IMR-90 (cell line): Measurements from ENCODE around the gene SSX4B. TPM values are rescaled to one million over a fixed set of nuclear protein-coding genes. Genes with fewer than 3 reads are reported as not detected.

Experiments used
- ATAC-seq: fragments of 200-7000 bp; cut with Tn5 transposase; 2 replicates; pipeline ENCODE4 v1.9.1; 2020; ENCODE audit warnings: low read depth, mild to moderate bottlenecking, moderate library complexity
- BruUV-seq: library from RNA; stranded (reverse); fragments of 400-500 nt; replicated peaks from 2 replicates; lab custom pipeline; 2021; lab: Mats Ljungman, UMichigan
- CTCF ChIA-PET: fragments of 300-600 bp; formaldehyde crosslinking; extraction: SDS; loops from one replicate; lab custom pipeline; 2021; ENCODE audit warnings: antibody characterized with exemption; lab: Yijun Ruan, JAX
- POLR2A ChIA-PET: fragments of 300-600 bp; sonication (Branson Sonifier 250); formaldehyde crosslinking; loops from one replicate; lab custom pipeline; 2022; ENCODE audit warnings: antibody characterized with exemption; ENCODE audit not compliant: unreplicated experiment; lab: Charles Lee
- DNase-seq: peaks from one replicate; pipeline ENCODE4 v3.0.0; 2013
- H2AFZ ChIP-seq: replicated peaks from 2 replicates; pipeline ENCODE3; 2013; ENCODE audit warnings: low read length, mild to moderate bottlenecking; ENCODE audit not compliant: poor library complexity
- H2AK5ac ChIP-seq: 2 replicates; pipeline ENCODE4 v1.6.1; 2013; ENCODE audit warnings: low read depth, low read length, inconsistent platforms
- H2AK9ac ChIP-seq: replicated peaks from 2 replicates; pipeline ENCODE3; 2013; ENCODE audit warnings: mild to moderate bottlenecking, low read depth, low read length, moderate library complexity; ENCODE audit not compliant: poor library complexity
- H2BK120ac ChIP-seq: 2 replicates; pipeline ENCODE4 v1.6.1; 2013; ENCODE audit warnings: low read depth, low read length, inconsistent platforms
- H2BK15ac ChIP-seq: 3 replicates; pipeline ENCODE4 v1.6.1; 2013; ENCODE audit warnings: low read depth, low read length, inconsistent platforms
- H2BK20ac ChIP-seq: 2 replicates; pipeline ENCODE4 v1.6.1; 2013; ENCODE audit warnings: low read depth, mild to moderate bottlenecking, inconsistent platforms, low read length, moderate library complexity
- H2BK5ac ChIP-seq: 2 replicates; pipeline ENCODE4 v1.6.1; 2013; ENCODE audit warnings: mild to moderate bottlenecking, low read depth, low read length, inconsistent platforms; ENCODE audit not compliant: poor library complexity, severe bottlenecking
- H3K14ac ChIP-seq: replicated peaks from 2 replicates; pipeline ENCODE4 v1.6.1; 2013; ENCODE audit warnings: low read depth, low read length, inconsistent platforms
- H3K18ac ChIP-seq: 2 replicates; pipeline ENCODE4 v1.6.1; 2013; ENCODE audit warnings: low read depth, low read length, control low read depth
- H3K23ac ChIP-seq: 2 replicates; pipeline ENCODE4 v1.6.1; 2013; ENCODE audit warnings: low read depth, low read length, inconsistent platforms
- H3K27ac ChIP-seq: 2 replicates; pipeline ENCODE4 v1.5.1; 2013; ENCODE audit warnings: mild to moderate bottlenecking, control low read depth, low read length; ENCODE audit not compliant: insufficient read depth
- H3K27me3 ChIP-seq: 2 replicates; pipeline ENCODE4 v1.6.1; 2013; ENCODE audit warnings: low read length; ENCODE audit not compliant: control insufficient read depth, insufficient read depth
- H3K36me3 ChIP-seq: 2 replicates; pipeline ENCODE4 v1.6.1; 2013; ENCODE audit warnings: low read length, mixed read lengths; ENCODE audit not compliant: control insufficient read depth, insufficient read depth
- H3K4ac ChIP-seq: 2 replicates; pipeline ENCODE4 v1.6.1; 2013; ENCODE audit warnings: low read depth, low read length, inconsistent platforms
- H3K4me1 ChIP-seq: 2 replicates; pipeline ENCODE4 v1.6.1; 2013; ENCODE audit warnings: low read length, mixed read lengths; ENCODE audit not compliant: control insufficient read depth, insufficient read depth
- H3K4me2 ChIP-seq: 2 replicates; pipeline ENCODE4 v1.6.1; 2013; ENCODE audit warnings: low read depth, mild to moderate bottlenecking, control low read depth, low read length, moderate library complexity
- H3K4me3 ChIP-seq: 2 replicates; pipeline ENCODE4 v1.5.1; 2013; ENCODE audit warnings: low read depth, mild to moderate bottlenecking, control low read depth, low read length, moderate library complexity; ENCODE audit not compliant: insufficient read depth
- H3K56ac ChIP-seq: 2 replicates; pipeline ENCODE4 v1.6.1; 2013; ENCODE audit warnings: low read length, inconsistent platforms; ENCODE audit not compliant: insufficient read depth; ENCODE audit errors: extremely low read depth
- H3K79me1 ChIP-seq, 2 experiments: 2 replicates each; pipeline ENCODE4 v1.6.1; 2013; ENCODE audit warnings: low read length in 2 of 2, inconsistent platforms in 1 of 2, low read depth in 1 of 2
- H3K9ac ChIP-seq: 2 replicates; pipeline ENCODE4 v1.6.1; 2013; ENCODE audit warnings: low read depth, low read length, control low read depth
- H3K9me1 ChIP-seq: 2 replicates; pipeline ENCODE4 v1.6.1; 2013; ENCODE audit warnings: low read length, inconsistent platforms; ENCODE audit not compliant: insufficient read depth
- H3K9me3 ChIP-seq: 2 replicates; pipeline ENCODE4 v1.6.1; 2013; ENCODE audit warnings: low read length; ENCODE audit not compliant: control insufficient read depth, insufficient read depth
- H4K20me1 ChIP-seq: 2 replicates; pipeline ENCODE4 v1.6.1; 2013; ENCODE audit warnings: low read length, inconsistent platforms; ENCODE audit not compliant: insufficient read depth
- H4K5ac ChIP-seq: 2 replicates; pipeline ENCODE4 v1.6.1; 2013; ENCODE audit warnings: mild to moderate bottlenecking, low read depth, low read length, control low read depth
- H4K8ac ChIP-seq, 2 experiments: 2 replicates each; pipeline ENCODE4 v1.6.1; 2013; ENCODE audit warnings: low read depth in 2 of 2, low read length in 2 of 2, control low read depth in 1 of 2, inconsistent platforms in 1 of 2
- H4K91ac ChIP-seq: 2 replicates; pipeline ENCODE4 v1.6.1; 2013; ENCODE audit warnings: low read depth, low read length, inconsistent platforms; ENCODE audit not compliant: insufficient read depth
- BHLHE40 ChIP-seq: fragments of 150-350 bp; IDR thresholded peaks from 2 replicates; pipeline ENCODE4 v1.6.1; 2016; ENCODE audit warnings: mild to moderate bottlenecking, low read depth, low read length
- CEBPB ChIP-seq: IDR thresholded peaks from 2 replicates; pipeline ENCODE4 v1.6.1; 2012; ENCODE audit warnings: low read depth, low read length, improper control_type of control experiment
- FOS ChIP-seq: fragments of 150-350 bp; IDR thresholded peaks from 2 replicates; pipeline ENCODE4 v1.6.1; 2016; ENCODE audit warnings: low read depth, low read length
- MAFK ChIP-seq: IDR thresholded peaks from 2 replicates; pipeline ENCODE4 v1.6.1; 2012; ENCODE audit warnings: low read depth, low read length, improper control_type of control experiment
- MAZ ChIP-seq: IDR thresholded peaks from 2 replicates; pipeline ENCODE4 v1.6.1; 2012; ENCODE audit warnings: low read depth, mild to moderate bottlenecking, low read length, improper control_type of control experiment, moderate library complexity, borderline replicate concordance
- WGBS, 2 experiments: methylation state at CpG; one replicate each; pipeline versions ENCODE4 v1.1.5 to v1.1.7; 2013; ENCODE audit warnings: missing lambda C conversion rate in 2 of 2; ENCODE audit not compliant: insufficient read length in 1 of 2; ENCODE audit errors: extremely low coverage in 2 of 2; 5-methylcytosine and 5-hydroxymethylcytosine counted together
- dilution Hi-C: fragments of 300-500 bp; cut with HindIII; formaldehyde crosslinking; loops from one replicate; pipeline ENCODE4 v1.14.3; 2018; ENCODE audit warnings: low sequenced_read_pairs; ENCODE audit not compliant: unreplicated experiment
- in situ Hi-C: fragments of 300-500 bp; cut with MboI; formaldehyde crosslinking; loops from 3 replicates; pipeline ENCODE4 v1.14.3; 2019; ENCODE audit warnings: low sequenced_read_pairs, inconsistent platforms, mixed read lengths
- intact Hi-C: fragments of 100-400 bp; cut with micrococcal nuclease; formaldehyde crosslinking; loops from 2 replicates; pipeline ENCODE4 v1.10.0; 2022
- polyA plus RNA-seq, 3 experiments: library from polyadenylated mRNA; depleted of rRNA; stranded (reverse); fragments of >200 nt; gene quantifications; 2 replicates each; pipeline ENCODE4 v1.2.3, GENCODE V29; 2012; ENCODE audit warnings: low replicate concordance in 1 of 3
- total RNA-seq: library from RNA; depleted of rRNA; stranded (reverse); fragments of >200 nt; gene quantifications from 2 replicates; pipeline ENCODE4 v1.2.3, GENCODE V29; 2012
- TF ChIP-seq, protein P1 (sequence below): fragments of 150-350 bp; IDR thresholded peaks from 2 replicates; pipeline ENCODE4 v1.6.1; 2017; ENCODE audit warnings: mild to moderate bottlenecking, antibody characterized with exemption, low read length, low read depth

The SSX4B gene
- total and polyA plus RNA-seq, 2 of the 4 experiments (the other 2 are of a cell fraction) = not detected

DNA sequence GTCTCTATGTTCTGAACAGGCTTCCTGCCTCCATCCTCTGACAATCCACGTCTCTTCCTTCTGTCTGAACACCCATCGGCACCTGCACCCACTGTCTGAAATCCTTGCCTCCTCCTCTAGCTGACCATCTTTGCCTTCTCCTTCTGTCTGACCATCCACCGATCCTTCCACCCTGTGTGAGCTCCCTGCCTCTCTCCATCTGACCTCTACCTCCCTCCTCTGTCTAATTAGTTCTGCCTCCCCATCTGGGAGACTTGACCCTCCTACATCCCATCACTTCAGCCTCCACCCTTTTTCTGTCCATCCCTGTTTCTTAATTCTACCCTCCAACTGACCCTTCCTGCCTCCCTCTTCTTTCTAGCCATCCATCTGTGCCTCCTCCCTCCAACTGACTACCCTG, 48.3 kb upstream of the SSX4B start:
- intact Hi-C loops (no loop called here), dilution Hi-C loops (no loop called here), in situ Hi-C loops (no loop called here)
- no peak overlapping the region for H3K23ac ChIP-seq
- no peak for DNase-seq
- ATAC-seq = no peak
- 75% methylated on average over 3 of the region's 3 CpGs; no CpG with 5 or more reads in 1 of the 2 experiments for WGBS, 2 experiments
- no peak overlapping the region for H3K4me3 ChIP-seq
- POLR2A ChIA-PET = no interaction called here
- no peak overlapping the region for H4K5ac ChIP-seq
- no peak overlapping the region for H3K4me2 ChIP-seq
- TF ChIP-seq CEBPB = no peak
- TF ChIP-seq FOS = no peak
- no peak for TF ChIP-seq BHLHE40
- no peak for TF ChIP-seq MAFK
- no peak for TF ChIP-seq MAZ
- TF ChIP-seq, protein P1, sequence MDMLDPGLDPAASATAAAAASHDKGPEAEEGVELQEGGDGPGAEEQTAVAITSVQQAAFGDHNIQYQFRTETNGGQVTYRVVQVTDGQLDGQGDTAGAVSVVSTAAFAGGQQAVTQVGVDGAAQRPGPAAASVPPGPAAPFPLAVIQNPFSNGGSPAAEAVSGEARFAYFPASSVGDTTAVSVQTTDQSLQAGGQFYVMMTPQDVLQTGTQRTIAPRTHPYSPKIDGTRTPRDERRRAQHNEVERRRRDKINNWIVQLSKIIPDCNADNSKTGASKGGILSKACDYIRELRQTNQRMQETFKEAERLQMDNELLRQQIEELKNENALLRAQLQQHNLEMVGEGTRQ = no peak
- no TSS peak for BruUV-seq
- no peak overlapping the region for H2BK5ac ChIP-seq
- H4K20me1 ChIP-seq = no peaks in the 10 kb centered on the region
- H3K27me3 ChIP-seq = no peaks in the 10 kb centered on the region
- no peak overlapping the region for H3K27ac ChIP-seq
- peaks cover 2% of the 10 kb centered on the region; the same call in 1 of the 2 replicates for H3K9me3 ChIP-seq
- H2BK120ac ChIP-seq = no peak overlapping the region
- H3K36me3 ChIP-seq = no peaks in the 10 kb centered on the region
- no peaks in the 10 kb centered on the region for H3K79me1 ChIP-seq
- no peak overlapping the region for H2AFZ ChIP-seq
- no peak overlapping the region for H3K4ac ChIP-seq
- H4K8ac ChIP-seq = no peak overlapping the region
- no peak overlapping the region for H3K14ac ChIP-seq
- no peak overlapping the region for H3K56ac ChIP-seq
- H2AK5ac ChIP-seq = no peak overlapping the region
- no peak overlapping the region for H3K9ac ChIP-seq
- H2AK9ac ChIP-seq = no peak overlapping the region
- no peak overlapping the region for H2BK20ac ChIP-seq
- CTCF ChIA-PET = no interaction called here
- H3K9me1 ChIP-seq = peaks cover 2% of the 10 kb centered on the region; the same call in 1 of the 2 replicates
- H2BK15ac ChIP-seq = no peak overlapping the region
- H3K4me1 ChIP-seq = peaks cover 2% of the 10 kb centered on the region; the same call in 1 of the 2 replicates
- no peak overlapping the region for H4K91ac ChIP-seq
- no peak overlapping the region for H3K18ac ChIP-seq
